Astrocyte of the cerebellum (primary cell): ENCODE measurements around the gene TOP2A.

Experiments
- DNase-seq: peaks from one replicate; pipeline ENCODE4 v3.0.0-alpha.2; 2011; ENCODE audit warnings: low read depth
- H3K4me3 ChIP-seq: 2 replicates; pipeline ENCODE4 v1.5.1; 2011; ENCODE audit warnings: mild to moderate bottlenecking, low read depth, low read length, moderate library complexity
- CTCF ChIP-seq: IDR thresholded peaks from 2 replicates; pipeline ENCODE4 v1.5.1; 2012; ENCODE audit warnings: low read length, low read depth, moderate library complexity, mild to moderate bottlenecking; ENCODE audit errors: missing control alignments
- in situ Hi-C: cut with HindIII; loops from 2 replicates; pipeline ENCODE4 v1.10.0; 2017; ENCODE audit warnings: low sequenced_read_pairs

The TOP2A gene

DNA sequence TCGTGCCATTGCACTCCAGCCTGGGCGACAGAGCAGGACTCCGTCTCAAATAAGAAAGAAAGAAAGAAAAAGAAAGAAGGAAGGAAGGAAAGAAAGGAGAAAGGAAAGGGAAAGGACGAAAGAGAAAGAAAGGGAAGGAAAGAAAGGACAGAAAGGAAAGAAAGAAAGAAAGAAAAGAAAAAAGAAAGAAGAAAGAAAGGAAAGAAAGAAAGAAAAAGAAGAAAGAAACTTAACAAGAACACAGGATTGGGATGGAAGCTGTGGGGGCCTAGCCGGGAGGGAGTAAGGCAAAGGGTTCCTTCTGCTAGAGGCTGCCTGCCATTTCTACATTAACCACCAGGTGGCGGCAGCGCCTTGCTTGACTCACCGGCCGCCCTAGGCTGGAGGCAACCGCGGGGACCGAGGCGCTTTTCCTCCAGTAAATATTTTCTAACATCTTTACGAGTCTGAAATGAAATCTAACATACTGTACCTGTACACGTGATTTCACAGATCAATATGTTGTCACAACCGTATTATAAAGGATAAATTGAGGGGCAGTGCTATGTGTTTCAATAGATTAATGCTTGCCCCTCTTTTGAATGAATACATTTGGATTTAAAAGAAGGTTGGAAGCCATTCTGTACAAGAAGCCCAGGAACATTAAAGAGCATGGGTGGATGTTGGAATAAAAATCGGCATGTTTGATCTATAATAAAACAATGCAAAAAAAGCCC lies 59.2 kb downstream of the TOP2A start:
- H3K4me3 ChIP-seq = no peak overlapping the region
- TF ChIP-seq CTCF = peak; percentile 92
- in situ Hi-C loops = no loop called here
- DNase-seq = peak; percentile 58

DNA sequence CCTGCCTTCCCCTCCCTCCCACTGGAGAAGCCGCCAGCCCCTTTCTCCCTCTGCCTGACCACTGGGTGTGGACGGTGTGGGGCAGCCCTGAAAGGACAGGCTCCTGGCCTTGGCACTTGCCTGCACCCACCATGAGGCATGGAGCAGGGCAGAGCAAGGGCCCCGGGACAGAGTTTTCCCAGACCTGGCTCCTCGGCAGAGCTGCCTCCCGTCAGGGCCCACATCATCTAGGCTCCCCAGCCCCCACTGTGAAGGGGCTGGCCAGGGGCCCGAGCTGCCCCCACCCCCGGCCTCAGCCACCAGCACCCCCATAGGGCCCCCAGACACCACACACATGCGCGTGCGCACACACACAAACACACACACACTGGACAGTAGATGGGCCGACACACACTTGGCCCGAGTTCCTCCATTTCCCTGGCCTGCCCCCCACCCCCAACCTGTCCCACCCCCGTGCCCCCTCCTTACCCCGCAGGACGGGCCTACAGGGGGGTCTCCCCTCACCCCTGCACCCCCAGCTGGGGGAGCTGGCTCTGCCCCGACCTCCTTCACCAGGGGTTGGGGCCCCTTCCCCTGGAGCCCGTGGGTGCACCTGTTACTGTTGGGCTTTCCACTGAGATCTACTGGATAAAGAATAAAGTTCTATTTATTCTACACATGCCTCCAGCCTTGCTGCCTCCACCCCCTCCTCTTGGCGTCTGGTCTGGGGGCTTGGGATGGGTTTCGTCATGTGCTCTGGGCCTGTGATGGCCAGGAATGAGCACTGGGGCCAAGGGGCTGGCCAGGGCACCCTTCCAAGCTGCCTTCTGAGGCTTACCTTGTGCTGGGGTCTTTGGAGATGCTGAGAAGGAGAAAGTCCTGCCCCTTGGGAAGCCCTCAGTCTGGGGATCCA lies 60.5 kb downstream of the TOP2A start:
- no peak for DNase-seq
- in situ Hi-C loops = no loop called here
- H3K4me3 ChIP-seq = no peak overlapping the region
- TF ChIP-seq CTCF = no peak

DNA sequence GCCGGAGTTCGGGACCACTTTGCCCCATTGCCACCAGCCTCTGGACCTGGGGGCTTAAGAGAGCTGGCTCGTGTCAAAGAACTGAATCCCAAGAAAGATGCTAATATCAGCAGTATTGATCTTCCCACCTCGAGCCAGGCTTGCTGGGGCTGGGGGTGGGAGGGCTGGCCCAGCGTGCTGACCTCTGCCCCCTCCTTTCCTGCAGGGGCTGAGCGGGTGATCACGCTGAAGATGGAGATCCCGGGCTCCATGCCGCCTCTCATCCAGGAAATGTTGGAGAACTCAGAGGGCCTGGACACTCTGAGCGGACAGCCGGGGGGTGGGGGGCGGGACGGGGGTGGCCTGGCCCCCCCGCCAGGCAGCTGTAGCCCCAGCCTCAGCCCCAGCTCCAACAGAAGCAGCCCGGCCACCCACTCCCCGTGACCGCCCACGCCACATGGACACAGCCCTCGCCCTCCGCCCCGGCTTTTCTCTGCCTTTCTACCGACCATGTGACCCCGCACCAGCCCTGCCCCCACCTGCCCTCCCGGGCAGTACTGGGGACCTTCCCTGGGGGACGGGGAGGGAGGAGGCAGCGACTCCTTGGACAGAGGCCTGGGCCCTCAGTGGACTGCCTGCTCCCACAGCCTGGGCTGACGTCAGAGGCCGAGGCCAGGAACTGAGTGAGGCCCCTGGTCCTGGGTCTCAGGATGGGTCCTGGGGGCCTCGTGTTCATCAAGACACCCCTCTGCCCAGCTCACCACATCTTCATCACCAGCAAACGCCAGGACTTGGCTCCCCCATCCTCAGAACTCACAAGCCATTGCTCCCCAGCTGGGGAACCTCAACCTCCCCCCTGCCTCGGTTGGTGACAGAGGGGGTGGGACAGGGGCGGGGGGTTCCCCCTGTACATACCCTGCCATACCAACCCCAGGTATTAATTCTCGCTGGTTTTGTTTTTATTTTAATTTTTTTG lies 61.6 kb downstream of the TOP2A start:
- DNase-seq = no peak
- H3K4me3 ChIP-seq = no peak overlapping the region
- TF ChIP-seq CTCF = no peak
- in situ Hi-C loops = no loop called here

DNA sequence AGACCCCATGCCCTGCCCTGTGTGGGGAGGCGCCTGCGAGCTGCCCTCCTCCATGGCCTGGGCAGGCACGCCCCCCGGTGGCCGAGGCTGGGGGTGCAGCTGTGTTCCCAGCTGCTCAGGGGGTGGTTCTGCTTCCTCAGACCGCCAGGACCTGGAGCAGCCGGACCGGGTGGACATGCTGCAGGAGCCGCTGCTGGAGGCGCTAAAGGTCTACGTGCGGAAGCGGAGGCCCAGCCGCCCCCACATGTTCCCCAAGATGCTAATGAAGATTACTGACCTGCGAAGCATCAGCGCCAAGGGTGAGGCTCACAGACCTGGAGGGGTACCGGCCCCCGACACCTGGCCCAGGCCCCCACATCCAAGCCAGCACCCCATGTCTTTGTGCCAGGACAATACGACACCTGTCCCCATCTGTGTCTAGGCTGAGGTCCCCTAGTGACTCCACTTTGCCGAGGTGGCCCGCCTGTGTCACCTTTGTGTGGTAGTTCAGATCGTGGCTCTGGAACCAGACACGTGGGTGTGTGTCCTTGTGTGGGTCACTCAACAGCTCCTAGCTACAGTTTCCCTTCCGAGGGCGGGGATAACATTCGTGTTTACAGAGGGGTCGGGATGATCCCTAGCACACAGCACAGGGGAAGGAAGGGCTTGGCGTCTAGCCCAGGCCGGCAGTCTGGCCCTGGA lies 62.4 kb downstream of the TOP2A start:
- no peak for DNase-seq
- TF ChIP-seq CTCF = peak; percentile 88
- in situ Hi-C loops = no loop called here
- no peak overlapping the region for H3K4me3 ChIP-seq

GRCh38 chr17:40354221-40355122 lies 63.2 kb downstream of the TOP2A start:
- H3K4me3 ChIP-seq = no peak overlapping the region
- no peak for TF ChIP-seq CTCF
- in situ Hi-C loops = loop anchor here (5.0 kb wide), 1 partner anchor 52 kb away; no protein-coding TSS in a partner anchor
- no peak for DNase-seq
